GM12878 (cell line): ENCODE data around the gene NSFL1C. TPM values are rescaled to one million over a fixed set of nuclear protein-coding genes. Genes with fewer than 3 reads are reported as not detected.
A peak's percentile ranks its signal among the peaks of the same experiment; 100 is the strongest.

ENCODE experiments used
- ATAC-seq: fragments of 200-7000 bp; cut with Tn5 transposase; 3 replicates; pipeline ENCODE4 v1.9.1; 2020; ENCODE audit warnings: mild to moderate bottlenecking, moderate library complexity
- BruUV-seq: library from RNA; stranded (reverse); fragments of 400-500 nt; replicated peaks from 2 replicates; lab custom pipeline; 2021; lab: Mats Ljungman, UMichigan
- CTCF ChIA-PET: fragments of 300-600 bp; sonication (Branson Sonifier 250); formaldehyde crosslinking; extraction: SDS; loops from one replicate; lab custom pipeline; 2021; ENCODE audit warnings: inconsistent platforms; lab: Yijun Ruan, JAX
- POLR2A ChIA-PET: fragments of 350-600 bp; formaldehyde crosslinking; extraction: SDS; loops from one replicate; lab custom pipeline; 2021; ENCODE audit warnings: inconsistent platforms; lab: Charles Lee
- RAD21 ChIA-PET: fragments of 300-600 bp; sonication (Branson Sonifier 250); formaldehyde crosslinking; loops from one replicate; lab custom pipeline; 2023; ENCODE audit warnings: antibody characterized with exemption; ENCODE audit not compliant: unreplicated experiment; lab: Charles Lee
- SMC1A ChIA-PET: fragments of 300-600 bp; sonication (Branson Sonifier 250); formaldehyde crosslinking; loops from one replicate; lab custom pipeline; 2023; ENCODE audit not compliant: unreplicated experiment, uncharacterized antibody; lab: Charles Lee
- DNase-seq: peaks from one replicate; pipeline ENCODE4 v3.0.0-alpha.2; 2011; ENCODE audit warnings: low read depth, low spot score
- FAIRE-seq: peaks from 3 replicates; lab custom pipeline; 2011; peaks lifted over from hg19 to GRCh38; lab: Jason Lieb, UNC
- H2AFZ ChIP-seq: 2 replicates; pipeline ENCODE4 v1.6.0; 2011; ENCODE audit warnings: low read depth, low read length, control low read depth; ENCODE audit not compliant: control insufficient read depth
- H3K27ac ChIP-seq: 2 replicates; pipeline ENCODE4 v1.5.1; 2011; ENCODE audit warnings: control low read depth; ENCODE audit not compliant: control insufficient read depth, insufficient read depth
- H3K27me3 ChIP-seq, 2 experiments: replicated peaks in 1 of 2; 2 replicates each; pipeline versions ENCODE4 v1.6.0 to v1.6.1; 2011; ENCODE audit warnings: low read length in 1 of 2; ENCODE audit not compliant: control insufficient read depth in 2 of 2, insufficient read depth in 2 of 2
- H3K36me3 ChIP-seq, 2 experiments: 2 replicates each; pipeline ENCODE4 v1.5.1; 2011; ENCODE audit warnings: low read length in 1 of 2; ENCODE audit not compliant: control insufficient read depth in 2 of 2, insufficient read depth in 2 of 2
- H3K4me1 ChIP-seq: 2 replicates; pipeline ENCODE4 v1.6.1; 2011; ENCODE audit warnings: mild to moderate bottlenecking, low read length, moderate library complexity, mixed read lengths; ENCODE audit not compliant: control insufficient read depth, insufficient read depth
- H3K4me2 ChIP-seq: 2 replicates; pipeline ENCODE4 v1.6.0; 2011; ENCODE audit warnings: control low read depth; ENCODE audit not compliant: control insufficient read depth, insufficient read depth
- H3K4me3 ChIP-seq: fragments of 200-600 bp; sonication (generic); 2 replicates; pipeline ENCODE4 v1.5.1; 2016
- H3K79me2 ChIP-seq: 2 replicates; pipeline ENCODE4 v1.6.0; 2011; ENCODE audit warnings: low read length; ENCODE audit not compliant: control insufficient read depth, insufficient read depth
- H3K9ac ChIP-seq: 2 replicates; pipeline ENCODE4 v1.8.0; 2011; ENCODE audit warnings: low read length, control low read depth, mixed read lengths; ENCODE audit not compliant: control insufficient read depth, insufficient read depth
- H3K9me3 ChIP-seq: replicated peaks from 3 replicates; pipeline ENCODE4 v1.5.1; 2011; ENCODE audit warnings: mild to moderate bottlenecking, low read length; ENCODE audit not compliant: control insufficient read depth, insufficient read depth
- H4K20me1 ChIP-seq: 2 replicates; pipeline ENCODE4 v1.6.0; 2011; ENCODE audit not compliant: control insufficient read depth, insufficient read depth
- MYB ChIP-seq: fragments of 150-350 bp; IDR thresholded peaks from 2 replicates; pipeline ENCODE4 v1.6.1; 2014; ENCODE audit warnings: mild to moderate bottlenecking, low read depth, low read length, borderline replicate concordance
- NFIC ChIP-seq: IDR thresholded peaks from 2 replicates; pipeline ENCODE4 v1.6.1; 2012; ENCODE audit warnings: low read depth, mild to moderate bottlenecking, inconsistent platforms, low read length, moderate library complexity
- PBX3 ChIP-seq: IDR thresholded peaks from 2 replicates; pipeline ENCODE4 v1.6.1; 2011; ENCODE audit warnings: mild to moderate bottlenecking, low read depth, low read length, moderate library complexity; ENCODE audit not compliant: insufficient replicate concordance
- POLR2A ChIP-seq: IDR thresholded peaks from 2 replicates; pipeline ENCODE4 v1.6.1; 2011; ENCODE audit warnings: low read depth, mild to moderate bottlenecking, low read length
- SMAD1 ChIP-seq: fragments of 450-650 bp; IDR thresholded peaks from 2 replicates; pipeline ENCODE4 v1.6.1; 2018; ENCODE audit warnings: mild to moderate bottlenecking, low read depth; ENCODE audit not compliant: partially characterized antibody
- WGBS: methylation state at CpG from one replicate; pipeline ENCODE4 v1.1.6; 2016; ENCODE audit warnings: low lambda C conversion rate; ENCODE audit not compliant: insufficient replicate concordance, insufficient coverage; ENCODE audit errors: missing lambda C conversion rate; 5-methylcytosine and 5-hydroxymethylcytosine counted together
- in situ Hi-C: fragments of 300-500 bp; cut with MboI; formaldehyde crosslinking; loops from 9 replicates; pipeline ENCODE4 v1.14.3; 2018; ENCODE audit warnings: mixed read lengths
- intact Hi-C: fragments of 100-400 bp; cut with micrococcal nuclease; formaldehyde crosslinking; loops from one replicate; pipeline ENCODE4 v1.14.2; 2022; ENCODE audit not compliant: unreplicated experiment
- polyA plus RNA-seq, 11 experiments: library from polyadenylated mRNA; depleted of rRNA in 4 of 11; unstranded in 6 of 11; stranded (reverse) in 5 of 11; fragments of >200 nt; fragmentation: Nextera tagmentation in 4 of 11; fragmentation: Illumina TruSeq in 1 of 11; extraction: Ambion mirVana in 4 of 11; extraction: Trizol in 1 of 11; gene quantifications; 1 replicate in 1 of 11; 2 replicates in 10 of 11; pipeline versions ENCODE4 v1.2.1 to v1.2.3, GENCODE V29; 2011 to 2016; ENCODE audit warnings: inconsistent platforms in 2 of 11, missing spikeins in 2 of 11, low read depth in 1 of 11
- total RNA-seq, 4 experiments: library from RNA; depleted of rRNA in 3 of 4; stranded (reverse); fragments of >200 nt in 3 of 4; fragmentation: Illumina TruSeq in 1 of 4; extraction: Trizol in 1 of 4; gene quantifications; 2 replicates each; pipeline versions ENCODE4 v1.2.1 to v1.2.3, GENCODE V29; 2013 to 2021

The NSFL1C gene
- total and polyA plus RNA-seq, 10 of the 15 experiments (the other 5 are each of a cell fraction or from before 2014, with no cell fraction given): 21.5 to 100 (median 38.1) TPM

GRCh38 chr20:1442304-1442703, 24.3 kb downstream of the NSFL1C start:
- ChIA-PET CTCF (interaction anchor here (1.6 kb wide), 1 partner anchor 61 kb away, joined by 5 read pairs; no protein-coding TSS in a partner anchor), RAD21 (no interaction called here), POLR2A (no interaction called here), SMC1A (no interaction called here)
- H4K20me1 ChIP-seq: no peaks in the 10 kb centered on the region
- no peak overlapping the region for H3K9ac ChIP-seq
- TF ChIP-seq POLR2A (0 out of 2 replicates have a peak, but pooled peaks have one; percentile 15), SMAD1 (no peak)
- in situ Hi-C loops: no loop called here
- no peak overlapping the region for H3K27ac ChIP-seq
- no peaks in the 10 kb centered on the region for H3K4me1 ChIP-seq
- no peaks in the 10 kb centered on the region for H3K9me3 ChIP-seq
- intact Hi-C loops: no loop called here
- FAIRE-seq (no peak), ATAC-seq (no peak), DNase-seq (no peak)
- H3K27me3 ChIP-seq: no peaks in the 10 kb centered on the region
- 73% methylated on average over 2 of the region's 2 CpGs for WGBS
- H2AFZ ChIP-seq: no peak overlapping the region
- peaks cover 23 to 37% of the 10 kb centered on the region in 2 experiments for H3K36me3 ChIP-seq
- H3K4me3 ChIP-seq: no peak overlapping the region
- H3K79me2 ChIP-seq: no peaks in the 10 kb centered on the region
- BruUV-seq: no TSS peak
- no peak overlapping the region for H3K4me2 ChIP-seq

- H3K9me3 ChIP-seq: no peaks in the 10 kb centered on the region
- WGBS: 64% methylated on average over 3 of the region's 3 CpGs
- ChIA-PET CTCF (interaction anchor here (0.9 to 7.2 kb wide), 5 partner anchors 9 to 293 kb away, joined by 4 to 65 read pairs (median 5); no protein-coding TSS in a partner anchor), POLR2A (no interaction called here), SMC1A (no interaction called here), RAD21 (interaction anchor here (2.9 kb wide), 1 partner anchor 129 kb away, joined by 10 read pairs; no protein-coding TSS in a partner anchor)
- no peak overlapping the region for H3K4me3 ChIP-seq
- no peak overlapping the region for H2AFZ ChIP-seq
- no peaks in the 10 kb centered on the region for H3K4me1 ChIP-seq
- H3K27me3 ChIP-seq: no peaks in the 10 kb centered on the region
- in situ Hi-C loops (no loop called here), intact Hi-C loops (no loop called here)
- no TSS peak for BruUV-seq
- no peak overlapping the region for H3K9ac ChIP-seq
- ATAC-seq (no peak), DNase-seq (no peak), FAIRE-seq (no peak)
- no peak overlapping the region for H3K27ac ChIP-seq
- H3K4me2 ChIP-seq: no peak overlapping the region
- peaks cover 22 to 31% of the 10 kb centered on the region in 2 experiments for H3K36me3 ChIP-seq
- no peak for TF ChIP-seq MYB
- TF ChIP-seq NFIC: no peak
- no peak for TF ChIP-seq PBX3
- no peaks in the 10 kb centered on the region for H3K79me2 ChIP-seq
- H4K20me1 ChIP-seq: no peaks in the 10 kb centered on the region
Measured at GRCh38 chr20:1441133-1441532, 25.5 kb downstream of the NSFL1C start.
